Endodermal cell (in vitro differentiated cells): Measurements from ENCODE around the gene RNPS1. TPM values are rescaled to one million over a fixed set of nuclear protein-coding genes. Genes with fewer than 3 reads are reported as not detected.

ENCODE experiments used
- DNase-seq: peaks from one replicate; pipeline ENCODE4 v3.0.0-alpha.2; 2017
- H3K27ac ChIP-seq: 2 replicates; pipeline ENCODE4 v1.5.1; 2013; ENCODE audit warnings: mild to moderate bottlenecking, low read depth, low read length, moderate library complexity
- H3K27me3 ChIP-seq: 2 replicates; pipeline ENCODE4 v1.6.1; 2013; ENCODE audit warnings: mild to moderate bottlenecking, low read length, moderate library complexity; ENCODE audit not compliant: insufficient read depth, control insufficient read depth, poor library complexity, severe bottlenecking
- H3K36me3 ChIP-seq: 2 replicates; pipeline ENCODE4 v1.7.0; 2013; ENCODE audit warnings: mild to moderate bottlenecking, low read length, moderate library complexity; ENCODE audit not compliant: control insufficient read depth, insufficient read depth
- H3K4me1 ChIP-seq: one replicate; pipeline ENCODE4 v1.7.0; 2013; ENCODE audit warnings: low read length; ENCODE audit not compliant: control insufficient read depth, insufficient read depth
- H3K4me3 ChIP-seq: 2 replicates; pipeline ENCODE4 v1.5.1; 2013; ENCODE audit warnings: mild to moderate bottlenecking, low read length, moderate library complexity
- H3K9ac ChIP-seq: 2 replicates; pipeline ENCODE4 v1.6.1; 2013; ENCODE audit warnings: mild to moderate bottlenecking, low read length, moderate library complexity; ENCODE audit not compliant: poor library complexity, severe bottlenecking; ENCODE audit errors: extremely low read depth
- H3K9me3 ChIP-seq: 2 replicates; pipeline ENCODE4 v1.6.1; 2013; ENCODE audit warnings: mild to moderate bottlenecking, low read length, moderate library complexity; ENCODE audit not compliant: control insufficient read depth
- H3K27ac Mint-ChIP-seq: 2 replicates; pipeline ENCODE4 v1.8.0; 2020; ENCODE audit warnings: mixed read lengths
- H3K27me3 Mint-ChIP-seq: 2 replicates; pipeline ENCODE4 v1.8.0; 2021; ENCODE audit warnings: mild to moderate bottlenecking, mixed read lengths; ENCODE audit not compliant: insufficient read depth
- H3K36me3 Mint-ChIP-seq: 2 replicates; pipeline ENCODE4 v1.8.0; 2020; ENCODE audit warnings: low read depth, mixed read lengths
- H3K4me1 Mint-ChIP-seq: 2 replicates; pipeline ENCODE4 v1.8.0; 2020; ENCODE audit warnings: mixed read lengths
- H3K4me3 Mint-ChIP-seq: 2 replicates; pipeline ENCODE4 v1.8.0; 2020; ENCODE audit warnings: mild to moderate bottlenecking, moderate library complexity, mixed read lengths
- H3K9me3 Mint-ChIP-seq: 2 replicates; pipeline ENCODE4 v1.8.0; 2020; ENCODE audit warnings: mild to moderate bottlenecking, mixed read lengths
- WGBS, 2 experiments: methylation state at CpG; one replicate each; pipeline versions ENCODE4 v1.1.5 to v1.1.7; 2013; ENCODE audit warnings: missing lambda C conversion rate in 2 of 2, mixed read lengths in 1 of 2; ENCODE audit not compliant: insufficient coverage in 1 of 2, insufficient read length in 1 of 2; 5-methylcytosine and 5-hydroxymethylcytosine counted together
- total RNA-seq, 2 donors: library from RNA; stranded (reverse); fragmentation: NEBNext Ultra II Directional in 1 of 2; extraction: Animal tissue kit (Norgen Biotek cat#: 25700) in 1 of 2; gene quantifications; 2 replicates in 1 of 2; 3 replicates in 1 of 2; pipeline ENCODE4 v1.2.1, GENCODE V29; 2021
- TF ChIP-seq, protein P1 (sequence below): fragments of 200-600 bp; sonication (generic); conservative IDR thresholded peaks from 2 replicates; pipeline ENCODE4 v1.5.0; 2021; ENCODE audit warnings: antibody characterized with exemption, mild to moderate bottlenecking

Gene RNPS1
- total RNA-seq, 2 donors from 2014 or later, result 273 to 289 TPM

DNA sequence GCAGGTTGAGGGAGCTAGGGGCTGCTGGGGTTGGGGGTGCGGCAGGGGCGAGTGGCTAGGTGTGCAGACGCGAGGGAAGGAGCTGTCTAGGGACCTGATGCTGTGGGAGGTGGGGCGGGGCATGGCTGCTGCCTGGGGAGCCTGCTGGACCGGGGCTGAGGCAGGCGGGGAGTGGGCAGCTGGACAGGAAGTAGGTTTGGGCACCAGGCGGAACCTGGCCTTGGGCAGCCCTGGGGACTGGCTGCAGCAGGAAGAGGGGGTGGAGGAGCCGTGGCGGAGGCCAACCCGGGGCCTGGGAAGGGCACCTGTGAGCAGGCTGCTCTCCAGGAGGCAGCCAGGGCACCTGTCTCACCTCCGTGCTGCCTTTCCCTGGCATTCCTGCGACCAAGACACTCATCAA lies 37.5 kb downstream of the RNPS1 start:
- WGBS, 2 experiments, result 95 to 100% methylated on average over 4 to 13 of the region's 13 CpGs
- Histone ChIP-seq H3K36me3 (peaks cover 34% of the 10 kb centered on the region), H3K9ac (no peak overlapping the region), H3K4me1 (no peaks in the 10 kb centered on the region), H3K4me3 (no peak overlapping the region), H3K9me3 (no peaks in the 10 kb centered on the region), H3K27ac (no peak overlapping the region), H3K27me3 (no peaks in the 10 kb centered on the region)
- Mint-ChIP-seq H3K4me1 (no peaks in the 10 kb centered on the region), H3K4me3 (no peak overlapping the region), H3K36me3 (peaks cover 22% of the 10 kb centered on the region), H3K27ac (no peak overlapping the region), H3K9me3 (no peaks in the 10 kb centered on the region), H3K27me3 (peaks cover under 1% of the 10 kb centered on the region)
- TF ChIP-seq, protein P1, sequence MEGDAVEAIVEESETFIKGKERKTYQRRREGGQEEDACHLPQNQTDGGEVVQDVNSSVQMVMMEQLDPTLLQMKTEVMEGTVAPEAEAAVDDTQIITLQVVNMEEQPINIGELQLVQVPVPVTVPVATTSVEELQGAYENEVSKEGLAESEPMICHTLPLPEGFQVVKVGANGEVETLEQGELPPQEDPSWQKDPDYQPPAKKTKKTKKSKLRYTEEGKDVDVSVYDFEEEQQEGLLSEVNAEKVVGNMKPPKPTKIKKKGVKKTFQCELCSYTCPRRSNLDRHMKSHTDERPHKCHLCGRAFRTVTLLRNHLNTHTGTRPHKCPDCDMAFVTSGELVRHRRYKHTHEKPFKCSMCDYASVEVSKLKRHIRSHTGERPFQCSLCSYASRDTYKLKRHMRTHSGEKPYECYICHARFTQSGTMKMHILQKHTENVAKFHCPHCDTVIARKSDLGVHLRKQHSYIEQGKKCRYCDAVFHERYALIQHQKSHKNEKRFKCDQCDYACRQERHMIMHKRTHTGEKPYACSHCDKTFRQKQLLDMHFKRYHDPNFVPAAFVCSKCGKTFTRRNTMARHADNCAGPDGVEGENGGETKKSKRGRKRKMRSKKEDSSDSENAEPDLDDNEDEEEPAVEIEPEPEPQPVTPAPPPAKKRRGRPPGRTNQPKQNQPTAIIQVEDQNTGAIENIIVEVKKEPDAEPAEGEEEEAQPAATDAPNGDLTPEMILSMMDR, result no peak
- no peak for DNase-seq

DNA sequence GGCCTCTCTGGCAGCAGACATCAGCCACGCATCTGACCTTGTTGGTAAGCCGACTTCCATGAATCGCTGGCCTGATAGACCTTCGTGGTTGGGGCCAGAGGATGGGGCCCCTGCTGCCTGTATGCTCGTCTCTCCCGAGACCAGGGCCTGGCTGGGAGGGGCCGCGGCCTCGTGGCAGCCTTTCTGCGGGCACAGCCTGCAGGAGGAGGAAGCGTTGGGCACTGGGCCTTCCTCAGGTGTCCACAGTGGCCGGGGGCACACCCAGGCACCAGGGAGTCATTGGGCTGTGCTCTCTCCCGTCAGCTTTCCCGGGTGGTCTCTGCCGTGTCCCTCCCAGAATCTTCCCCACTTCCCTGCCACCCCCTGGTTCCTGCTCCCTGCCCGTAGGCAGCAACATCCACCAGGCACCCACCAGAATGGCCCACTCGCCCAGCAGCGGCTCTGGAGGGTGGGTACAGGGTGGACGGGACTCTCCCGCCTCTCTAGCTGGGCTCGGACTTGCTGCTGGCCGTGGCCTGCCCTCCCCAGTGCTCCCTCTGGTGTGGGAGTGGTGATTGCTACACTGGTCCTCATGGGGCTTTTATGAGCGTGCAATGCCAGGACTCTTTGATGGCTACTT lies 38.2 kb downstream of the RNPS1 start:
- H3K27ac Mint-ChIP-seq, result no peak overlapping the region
- H3K9me3 ChIP-seq, result no peaks in the 10 kb centered on the region
- DNase-seq, result no peak
- TF ChIP-seq, protein P1, result no peak
- no peak overlapping the region for H3K9ac ChIP-seq
- no peaks in the 10 kb centered on the region for H3K4me1 ChIP-seq
- H3K36me3 Mint-ChIP-seq, result peaks cover 21% of the 10 kb centered on the region
- H3K27me3 ChIP-seq, result no peaks in the 10 kb centered on the region
- no peaks in the 10 kb centered on the region for H3K27me3 Mint-ChIP-seq
- peaks cover 34% of the 10 kb centered on the region for H3K36me3 ChIP-seq
- no peak overlapping the region for H3K4me3 ChIP-seq
- H3K4me1 Mint-ChIP-seq, result no peaks in the 10 kb centered on the region
- H3K9me3 Mint-ChIP-seq, result no peaks in the 10 kb centered on the region
- H3K4me3 Mint-ChIP-seq, result no peak overlapping the region
- H3K27ac ChIP-seq, result no peak overlapping the region
- 95 to 96% methylated on average over 18 to 23 of the region's 23 CpGs for WGBS, 2 experiments

DNA sequence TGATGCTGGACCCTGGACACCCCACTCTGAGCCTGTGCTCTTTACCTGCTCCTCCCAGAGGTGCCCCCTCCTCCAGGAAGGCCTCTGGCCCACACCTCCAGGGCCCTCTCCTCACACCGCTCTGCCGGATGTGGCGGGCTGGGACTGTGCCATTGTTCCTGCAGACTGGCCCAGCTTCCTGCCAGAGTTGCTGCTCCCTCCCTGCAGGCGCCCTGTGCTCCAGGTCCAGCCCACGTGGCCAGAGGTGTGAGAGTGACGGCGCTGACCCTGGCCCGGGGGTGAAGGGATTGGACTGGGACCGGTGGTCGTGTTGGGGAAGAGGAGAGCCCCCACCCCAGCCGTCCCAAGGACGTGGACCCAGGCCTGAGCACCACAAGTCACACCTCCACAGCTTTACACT lies 38.8 kb downstream of the RNPS1 start:
- Mint-ChIP-seq H3K27ac (no peak overlapping the region), H3K9me3 (no peaks in the 10 kb centered on the region), H3K36me3 (peaks cover 21% of the 10 kb centered on the region), H3K4me1 (peaks cover 4% of the 10 kb centered on the region), H3K27me3 (no peaks in the 10 kb centered on the region), H3K4me3 (no peak overlapping the region)
- 94 to 95% methylated on average over 4 to 12 of the region's 12 CpGs for WGBS, 2 experiments
- DNase-seq, result no peak
- no peak overlapping the region for H3K27ac ChIP-seq
- no peaks in the 10 kb centered on the region for H3K9me3 ChIP-seq
- peaks cover 33% of the 10 kb centered on the region for H3K36me3 ChIP-seq
- no peak overlapping the region for H3K9ac ChIP-seq
- H3K4me1 ChIP-seq, result no peaks in the 10 kb centered on the region
- TF ChIP-seq, protein P1, result no peak
- H3K27me3 ChIP-seq, result no peaks in the 10 kb centered on the region
- H3K4me3 ChIP-seq, result no peak overlapping the region
